Vagina (tissue), 2 donors: ENCODE results near the gene PKM.

Experiments
- CTCF ChIP-seq, 3 experiments: fragments of 450-650 bp in 2 of 3; fragments of 200-600 bp in 1 of 3; sonication (generic) in 1 of 3; IDR thresholded peaks; one replicate each; pipeline ENCODE4 v1.5.1; 2017 to 2019; ENCODE audit warnings: antibody characterized with exemption in 3 of 3, mild to moderate bottlenecking in 2 of 3, moderate library complexity in 2 of 3
- POLR2A ChIP-seq, 2 donors: fragments of 450-650 bp; IDR thresholded peaks; one replicate each; pipeline ENCODE4 v1.6.1; 2017; ENCODE audit warnings: antibody characterized with exemption in 2 of 2, mild to moderate bottlenecking in 2 of 2, moderate library complexity in 2 of 2

- TF ChIP-seq CTCF (IDR thresholded peaks at IDR 0.05), result peak; percentile 74 to 89 (median 86)
- no peak for TF ChIP-seq POLR2A (IDR thresholded peaks at IDR 0.05)
Observed at GRCh38 chr15:72155635-72156616, 75.1 kb downstream of the PKM start.
